Measurements from ENCODE around the gene PRPH.
"Not testable (repeated sequence)": the region's sequence is repeated elsewhere in the genome, so short reads cannot be mapped to it uniquely, and the experiment has no call there.

PRPH gene

DNA sequence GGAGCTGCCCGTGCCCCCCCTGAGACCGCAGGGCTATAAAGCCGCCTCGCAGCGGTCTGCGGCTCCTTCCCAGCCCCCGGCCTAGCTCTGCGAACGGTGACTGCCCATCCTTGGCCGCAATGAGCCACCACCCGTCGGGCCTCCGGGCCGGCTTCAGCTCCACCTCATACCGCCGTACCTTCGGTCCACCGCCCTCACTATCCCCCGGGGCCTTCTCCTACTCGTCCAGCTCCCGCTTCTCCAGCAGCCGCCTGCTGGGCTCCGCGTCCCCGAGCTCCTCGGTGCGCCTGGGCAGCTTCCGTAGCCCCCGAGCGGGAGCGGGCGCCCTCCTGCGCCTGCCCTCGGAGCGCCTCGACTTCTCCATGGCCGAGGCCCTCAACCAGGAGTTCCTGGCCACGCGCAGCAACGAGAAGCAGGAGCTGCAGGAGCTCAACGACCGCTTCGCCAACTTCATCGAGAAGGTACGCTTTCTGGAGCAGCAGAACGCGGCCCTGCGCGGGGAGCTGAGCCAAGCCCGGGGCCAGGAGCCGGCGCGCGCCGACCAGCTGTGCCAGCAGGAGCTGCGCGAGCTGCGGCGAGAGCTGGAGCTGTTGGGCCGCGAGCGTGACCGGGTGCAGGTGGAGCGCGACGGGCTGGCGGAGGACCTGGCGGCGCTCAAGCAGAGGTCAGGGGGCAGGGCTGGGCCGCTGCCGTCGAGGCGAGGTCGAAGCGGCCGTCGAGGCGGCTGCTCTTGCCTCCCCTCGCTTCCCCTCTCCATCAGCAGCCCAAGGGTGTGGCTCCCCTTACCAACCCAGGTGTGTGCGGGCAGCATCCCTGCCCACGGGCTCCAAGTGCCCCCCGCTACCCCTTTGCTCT, at the start of gene PRPH:
Gene PRPH, plus strand, starts transcription at position 66 of the 855 bp plus-strand sequence. Its CDS starts 54 bp downstream, at position 120.
- no peak for DNase-seq (ENCODE audit: low read depth in 2 of 2)

DNA sequence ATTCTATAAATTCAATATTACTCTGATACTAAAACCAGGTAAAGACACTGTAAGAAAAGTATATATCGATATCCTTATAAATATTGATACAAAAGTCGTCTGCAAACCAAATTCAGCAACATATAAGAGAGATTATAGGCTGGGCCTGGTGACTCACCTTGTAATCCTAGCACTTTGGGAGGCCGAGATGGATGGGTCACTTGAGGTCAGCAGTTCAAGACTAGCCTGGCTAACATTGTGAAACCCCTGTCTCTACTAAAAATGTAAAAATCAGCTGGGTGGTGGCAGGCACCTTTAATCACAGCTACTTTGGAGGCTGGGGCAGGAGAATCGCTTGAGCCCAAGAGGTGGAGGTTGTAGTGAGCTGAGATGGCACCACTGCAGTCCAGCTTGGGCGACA, 43.6 kb upstream of the PRPH start:
- no peak for DNase-seq (ENCODE audit: low read depth in 2 of 2)

DNA sequence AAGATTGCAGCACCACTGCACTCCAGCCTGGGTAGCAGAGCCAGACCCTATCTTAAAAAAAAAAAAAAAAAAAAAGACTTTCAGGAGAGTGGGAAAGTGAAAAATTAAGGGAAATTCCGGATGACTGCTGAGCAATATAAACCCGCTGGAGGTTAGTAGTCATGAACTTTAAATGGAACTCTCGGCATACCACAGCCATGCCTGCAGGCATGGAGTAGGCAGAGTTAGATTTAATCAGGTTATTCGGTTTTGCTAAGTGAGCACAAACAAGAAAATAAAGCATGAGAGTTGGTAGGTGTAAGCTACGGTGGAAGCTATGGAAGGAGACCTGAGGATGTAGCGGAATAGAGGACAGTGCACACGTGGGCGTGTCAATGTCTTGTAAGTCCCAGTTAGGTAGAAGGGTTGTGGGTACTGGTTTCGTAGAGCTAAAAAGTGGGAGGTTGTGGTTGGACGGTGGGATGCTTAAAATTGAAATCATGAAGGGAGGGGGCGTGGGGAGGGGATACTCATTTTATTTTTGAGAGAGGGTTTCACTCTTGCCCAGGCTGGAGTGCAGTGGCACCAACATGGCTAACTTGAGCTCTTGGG, 41.8 kb upstream of the PRPH start:
- no peak for DNase-seq (ENCODE audit: low read depth in 2 of 2)

DNA sequence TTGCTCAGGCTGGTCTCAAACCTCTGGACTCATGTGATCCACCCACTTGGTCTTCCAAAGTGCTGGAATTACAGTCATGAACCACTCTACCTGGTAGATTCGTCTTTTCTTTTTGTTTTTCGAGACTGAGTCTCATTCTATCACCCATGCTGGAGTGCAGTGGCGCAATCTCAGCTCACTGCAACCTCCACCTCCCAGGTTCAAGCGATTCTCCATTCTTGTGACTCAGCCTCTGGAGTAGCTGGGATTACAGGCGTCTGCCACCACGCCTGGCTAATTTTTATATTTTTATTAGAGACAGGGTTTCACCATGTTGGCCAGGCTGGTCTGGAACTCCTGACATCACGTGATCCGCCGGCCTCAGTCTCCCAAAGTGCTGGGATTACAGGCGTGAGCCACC, 39.5 kb upstream of the PRPH start:
- DNase-seq (ENCODE audit: low read depth in 2 of 2): not testable (repeated sequence)

DNA sequence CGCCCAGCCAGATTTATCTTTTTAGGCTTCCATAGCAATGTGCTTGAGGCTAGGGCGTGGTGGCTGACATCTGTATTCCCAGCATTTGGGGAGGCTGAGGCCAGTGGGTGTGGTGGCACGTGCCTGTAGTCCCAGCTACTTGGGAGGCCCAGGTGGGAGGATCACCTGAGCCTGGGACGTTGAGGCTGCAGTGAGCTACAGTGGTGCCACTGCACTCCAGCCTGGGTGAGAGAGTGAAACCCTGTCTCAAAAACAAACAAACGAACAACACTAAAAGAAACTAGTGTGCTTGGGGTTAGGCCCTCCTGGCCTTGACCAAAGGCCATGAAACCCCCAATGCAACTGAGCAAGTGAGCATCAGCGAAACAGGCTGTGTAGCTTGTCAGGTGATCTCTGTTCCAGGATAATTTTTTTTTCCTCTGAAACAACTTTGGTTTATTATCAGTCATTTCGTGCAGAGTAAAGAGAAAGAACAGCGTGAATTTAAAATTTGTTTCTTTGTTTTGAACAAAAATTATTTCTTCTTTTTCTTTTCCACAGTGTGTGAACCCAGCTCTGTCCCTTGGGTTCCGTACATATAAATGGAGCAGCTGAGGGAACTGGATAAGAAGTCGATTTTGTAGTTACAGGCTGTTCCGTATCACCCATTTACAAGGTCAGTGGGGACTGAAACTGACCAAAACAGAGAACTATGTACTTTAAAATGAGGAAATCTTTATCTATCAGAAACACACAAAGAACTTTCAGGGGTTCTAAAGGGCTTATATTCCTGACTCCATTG, 38.9 kb upstream of the PRPH start:
- DNase-seq (ENCODE audit: low read depth in 2 of 2): no peak

DNA sequence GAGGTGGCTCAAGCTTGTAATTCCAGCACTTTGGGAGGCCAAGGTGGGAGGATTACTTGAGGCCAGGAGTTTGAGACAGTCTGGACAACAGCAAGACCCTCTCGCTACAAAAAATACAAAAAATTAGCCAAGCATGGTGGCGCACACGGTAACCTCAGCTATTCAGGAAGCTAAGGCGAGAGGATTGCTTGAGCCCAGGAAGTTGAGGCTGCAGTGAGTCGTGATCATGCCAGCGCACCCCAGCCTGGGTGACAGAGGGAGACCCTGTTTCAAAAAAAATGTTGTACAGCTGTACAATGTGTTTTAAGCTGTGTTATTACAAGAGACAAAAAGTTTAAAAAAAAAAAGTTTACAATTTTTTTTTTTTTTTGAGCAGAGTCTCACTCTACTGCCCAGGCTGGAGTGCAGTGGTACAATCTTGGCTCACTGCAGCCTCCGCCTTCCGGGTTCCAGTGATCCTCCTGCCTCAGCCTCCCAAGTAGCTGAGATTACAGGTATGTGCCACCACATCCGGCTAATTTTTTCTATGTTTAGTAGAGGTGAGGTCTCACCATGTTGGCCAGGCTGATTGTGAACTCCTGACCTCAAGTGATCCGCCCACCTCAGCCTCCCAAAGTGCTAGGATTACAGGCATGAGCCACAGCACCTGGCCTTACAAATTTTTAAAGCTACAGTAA, 37.3 kb upstream of the PRPH start:
- not testable (repeated sequence) for DNase-seq (ENCODE audit: low read depth in 2 of 2)

DNA sequence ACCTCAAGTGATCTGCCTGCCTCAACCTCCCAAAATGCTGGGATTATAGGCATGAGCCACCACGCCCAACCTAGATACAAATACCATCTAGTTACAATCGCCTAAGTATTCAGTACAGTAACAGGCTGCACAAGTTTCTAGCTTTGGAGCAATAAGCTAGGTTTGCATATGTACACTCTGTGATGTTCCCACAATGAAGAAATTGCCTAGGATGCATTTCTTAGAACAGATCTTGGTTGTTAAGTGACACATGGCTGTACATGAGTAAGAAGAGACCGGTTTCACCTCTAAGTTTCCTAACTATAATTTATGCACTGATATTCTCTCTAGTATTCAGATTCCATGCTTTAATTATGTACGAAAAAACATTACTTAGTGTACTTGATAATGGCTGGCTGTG, 35.5 kb upstream of the PRPH start:
- DNase-seq (ENCODE audit: low read depth in 2 of 2): no peak

DNA sequence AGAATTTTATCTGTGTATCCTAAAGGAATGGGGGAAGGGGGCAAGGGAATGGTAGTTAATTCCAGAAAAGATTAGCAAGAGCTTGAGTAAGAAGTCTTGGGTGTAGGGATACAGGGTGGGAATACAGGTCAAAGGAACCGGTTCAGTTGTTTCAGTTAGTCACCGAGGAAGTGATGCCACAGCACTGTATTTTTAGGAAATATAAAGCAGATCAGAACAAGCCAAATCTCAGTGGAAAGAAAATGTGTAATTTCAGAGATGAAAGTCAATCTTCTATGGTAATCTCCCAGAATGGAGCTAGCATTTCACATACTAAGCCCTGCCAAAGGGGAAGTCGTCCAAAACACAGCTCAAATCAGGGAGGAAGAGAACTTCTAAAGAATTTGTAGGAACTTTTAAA, 34.8 kb upstream of the PRPH start:
- DNase-seq (ENCODE audit: low read depth in 2 of 2): no peak

DNA sequence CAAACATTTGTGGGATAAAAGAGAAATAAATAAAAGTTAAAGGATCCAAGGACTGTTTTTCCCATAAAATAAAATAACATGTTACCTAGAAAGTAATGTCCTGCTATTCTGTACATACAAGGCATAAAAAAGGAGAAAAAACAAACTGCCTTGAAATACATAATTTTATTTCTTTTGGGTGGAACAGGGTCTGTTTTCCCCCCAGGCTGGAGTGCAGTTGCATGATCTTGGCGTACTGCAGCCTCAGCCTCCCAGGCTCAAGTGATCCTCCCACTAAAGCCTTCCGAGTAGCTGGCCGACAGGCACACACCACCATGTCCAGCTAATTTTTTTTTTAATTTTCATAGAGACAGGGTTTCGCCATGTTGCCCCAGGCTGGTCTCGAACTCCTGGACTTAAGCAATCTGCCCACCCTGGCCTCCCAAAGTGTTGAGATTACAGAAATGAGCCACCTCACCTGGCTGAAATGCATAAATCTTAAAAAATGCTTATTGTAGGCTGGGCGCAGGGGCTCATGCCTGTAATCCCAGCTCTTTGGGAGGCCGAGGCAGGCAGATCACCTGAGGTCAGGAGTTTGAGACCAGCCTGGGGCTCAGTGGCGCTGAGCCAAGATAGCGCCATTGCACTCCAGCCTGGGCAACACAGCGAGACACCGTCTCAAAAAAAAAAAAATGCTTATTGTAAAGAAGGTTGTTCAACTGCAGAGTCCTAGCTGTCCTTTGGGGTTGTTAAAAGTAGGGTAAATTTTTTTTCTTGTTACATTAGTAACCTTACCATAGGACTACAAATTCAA, 34.2 kb upstream of the PRPH start:
- no peak for DNase-seq (ENCODE audit: low read depth in 2 of 2)

DNA sequence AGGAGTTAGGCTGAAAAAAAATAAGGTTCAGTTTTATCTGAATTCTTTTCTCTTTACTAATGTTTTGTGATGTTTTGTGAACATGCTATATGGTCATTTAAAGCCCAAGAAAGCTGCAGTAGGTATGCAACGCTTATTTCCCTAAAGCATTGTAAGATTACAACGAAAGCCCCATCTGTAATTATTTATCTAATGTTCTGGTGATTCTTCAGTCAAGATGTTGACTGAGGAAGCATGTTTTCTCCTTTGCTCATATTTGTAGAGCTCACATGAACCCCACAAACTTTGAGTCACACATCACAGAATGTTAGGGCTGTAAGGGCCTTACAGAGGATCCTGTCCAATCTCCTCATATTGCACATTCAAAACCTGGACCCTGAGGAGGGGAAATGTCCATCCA, 33.2 kb upstream of the PRPH start:
- no peak for DNase-seq (ENCODE audit: low read depth in 2 of 2)

DNA sequence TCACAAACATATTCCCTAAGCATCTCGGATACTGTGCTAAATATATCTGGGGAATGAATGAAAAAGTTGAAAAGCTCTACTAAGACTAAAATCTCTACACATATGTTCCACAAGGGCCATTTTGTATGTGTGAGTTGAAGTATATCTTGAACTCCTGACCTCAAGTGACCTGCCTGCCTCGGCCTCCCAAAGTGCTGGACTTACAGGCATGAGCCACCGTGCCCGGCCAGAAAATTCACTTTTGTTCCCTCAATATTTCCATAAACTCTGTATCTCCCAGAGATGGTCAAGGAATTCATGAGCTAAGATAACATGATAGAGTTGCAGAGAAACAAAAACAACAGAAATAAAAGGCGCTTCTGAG, 31.6 kb upstream of the PRPH start:
- no peak for DNase-seq (ENCODE audit: low read depth in 2 of 2)

DNA sequence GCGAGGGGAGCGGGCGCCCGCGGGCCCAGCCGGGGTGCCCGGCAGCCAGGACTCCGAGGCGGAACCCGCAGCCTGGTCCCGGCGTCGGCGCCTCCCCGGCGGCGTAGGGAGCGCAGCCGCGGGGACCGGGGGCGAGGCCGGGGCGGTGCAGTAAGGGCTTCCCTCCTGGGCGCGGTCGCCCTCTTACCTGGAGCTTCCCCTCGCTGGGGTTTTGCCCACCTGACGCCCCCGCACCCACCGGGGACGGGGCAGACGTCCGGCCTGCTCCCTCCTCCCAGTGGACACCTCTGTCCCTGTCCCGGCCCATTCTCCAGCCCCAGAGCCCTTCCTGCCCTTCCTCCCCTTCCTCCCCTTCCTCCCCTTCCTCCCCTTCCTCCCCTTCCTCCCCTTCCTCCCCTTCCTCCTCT, 30.5 kb upstream of the PRPH start:
- peak in 1 of 2 donors; percentile 14 for DNase-seq (ENCODE audit: low read depth in 2 of 2)

DNA sequence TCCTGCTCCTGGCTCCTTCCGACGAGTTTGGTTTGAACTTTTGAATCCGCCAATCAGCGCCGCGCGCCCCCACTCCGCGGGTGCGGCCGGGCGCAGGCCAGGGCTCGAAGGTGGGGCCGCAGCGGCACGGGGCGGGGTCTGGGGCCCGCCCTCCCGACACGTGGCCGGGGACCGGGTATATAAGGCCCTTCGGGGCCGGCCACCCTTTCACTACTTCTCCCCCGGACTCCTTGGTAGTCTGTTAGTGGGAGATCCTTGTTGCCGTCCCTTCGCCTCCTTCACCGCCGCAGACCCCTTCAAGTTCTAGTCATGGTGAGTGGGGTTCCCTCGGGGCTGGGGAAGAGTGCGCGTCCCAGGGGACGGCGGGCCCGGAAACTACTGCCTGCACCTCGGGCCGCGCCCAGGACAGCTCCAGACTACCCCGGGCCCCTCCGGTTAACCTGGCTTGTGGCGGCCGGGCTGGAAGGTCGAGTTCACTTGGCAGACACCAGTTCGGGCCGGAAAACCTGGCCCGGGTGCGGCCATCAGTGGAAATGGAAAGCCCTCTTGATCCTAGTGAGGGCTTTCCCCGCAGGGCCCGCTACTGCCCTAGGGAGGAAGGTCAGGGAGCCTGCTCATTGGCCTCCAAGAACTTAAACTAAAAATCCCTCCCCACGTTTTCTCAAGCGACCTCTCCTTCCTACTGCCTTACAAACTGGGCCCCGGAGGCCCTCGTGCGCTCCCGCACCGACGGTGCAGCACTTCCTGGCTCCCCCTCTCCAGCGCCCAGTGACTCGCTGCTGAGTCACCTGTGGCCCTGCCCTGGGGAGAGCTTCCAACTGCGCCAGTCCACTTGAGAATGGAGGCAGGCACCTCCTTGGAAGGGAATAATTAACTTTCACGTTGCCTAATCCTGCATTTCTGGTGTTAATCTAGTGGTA, 29.8 kb upstream of the PRPH start, which contains the start of gene TUBA1C:
Gene TUBA1C, plus strand, starts transcription at position 210 of the 920 bp plus-strand sequence. Its CDS starts 100 bp downstream, at position 310.
- peak; percentile 86 to 89 for DNase-seq (ENCODE audit: low read depth in 2 of 2)

DNA sequence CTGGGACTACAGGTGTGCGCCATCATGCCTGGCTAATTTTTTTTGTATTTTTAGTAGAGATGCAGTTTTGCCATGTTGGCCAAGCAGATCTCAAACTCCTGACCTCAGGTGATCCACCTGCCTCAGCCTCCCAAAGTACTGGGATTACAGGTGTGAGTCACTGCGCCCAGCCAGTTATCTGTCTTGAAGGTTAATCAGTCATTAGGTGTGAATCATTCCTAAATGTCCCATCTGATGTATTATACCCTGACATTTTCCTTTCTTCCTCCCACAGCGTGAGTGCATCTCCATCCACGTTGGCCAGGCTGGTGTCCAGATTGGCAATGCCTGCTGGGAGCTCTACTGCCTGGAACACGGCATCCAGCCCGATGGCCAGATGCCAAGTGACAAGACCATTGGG, 25.8 kb upstream of the PRPH start:
- DNase-seq (ENCODE audit: low read depth in 2 of 2): not testable (repeated sequence)

DNA sequence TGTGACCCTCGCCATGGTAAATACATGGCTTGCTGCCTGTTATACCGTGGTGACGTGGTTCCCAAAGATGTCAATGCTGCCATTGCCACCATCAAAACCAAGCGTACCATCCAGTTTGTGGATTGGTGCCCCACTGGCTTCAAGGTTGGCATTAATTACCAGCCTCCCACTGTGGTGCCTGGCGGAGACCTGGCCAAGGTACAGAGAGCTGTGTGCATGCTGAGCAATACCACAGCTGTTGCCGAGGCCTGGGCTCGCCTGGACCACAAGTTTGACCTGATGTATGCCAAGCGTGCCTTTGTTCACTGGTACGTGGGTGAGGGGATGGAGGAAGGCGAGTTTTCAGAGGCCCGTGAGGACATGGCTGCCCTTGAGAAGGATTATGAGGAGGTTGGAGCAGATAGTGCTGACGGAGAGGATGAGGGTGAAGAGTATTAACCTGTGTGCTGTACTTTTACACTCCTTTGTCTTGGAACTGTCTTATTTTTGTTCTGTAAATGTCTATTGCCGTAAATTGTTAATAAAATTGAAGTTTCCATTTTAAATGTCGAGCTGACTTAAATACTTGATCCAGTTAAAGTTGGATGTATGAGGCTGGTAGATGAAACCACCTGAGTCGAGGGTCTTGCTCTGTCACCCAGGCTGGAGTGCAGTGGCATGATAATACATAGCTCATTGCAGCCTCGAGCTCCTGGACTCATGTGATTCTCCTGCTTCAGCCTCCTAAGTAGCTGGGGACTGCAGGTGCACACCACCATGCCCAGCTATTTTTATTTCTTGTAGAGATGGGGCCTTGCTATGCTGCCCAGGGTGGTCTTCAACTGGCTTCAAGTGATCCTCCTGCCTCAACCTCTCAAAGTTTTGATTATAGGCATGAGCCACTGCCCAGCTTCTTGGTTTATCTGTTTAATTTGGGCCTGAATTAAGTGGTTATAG, 21.9 kb upstream of the PRPH start:
- DNase-seq (ENCODE audit: low read depth in 2 of 2): no peak

DNA sequence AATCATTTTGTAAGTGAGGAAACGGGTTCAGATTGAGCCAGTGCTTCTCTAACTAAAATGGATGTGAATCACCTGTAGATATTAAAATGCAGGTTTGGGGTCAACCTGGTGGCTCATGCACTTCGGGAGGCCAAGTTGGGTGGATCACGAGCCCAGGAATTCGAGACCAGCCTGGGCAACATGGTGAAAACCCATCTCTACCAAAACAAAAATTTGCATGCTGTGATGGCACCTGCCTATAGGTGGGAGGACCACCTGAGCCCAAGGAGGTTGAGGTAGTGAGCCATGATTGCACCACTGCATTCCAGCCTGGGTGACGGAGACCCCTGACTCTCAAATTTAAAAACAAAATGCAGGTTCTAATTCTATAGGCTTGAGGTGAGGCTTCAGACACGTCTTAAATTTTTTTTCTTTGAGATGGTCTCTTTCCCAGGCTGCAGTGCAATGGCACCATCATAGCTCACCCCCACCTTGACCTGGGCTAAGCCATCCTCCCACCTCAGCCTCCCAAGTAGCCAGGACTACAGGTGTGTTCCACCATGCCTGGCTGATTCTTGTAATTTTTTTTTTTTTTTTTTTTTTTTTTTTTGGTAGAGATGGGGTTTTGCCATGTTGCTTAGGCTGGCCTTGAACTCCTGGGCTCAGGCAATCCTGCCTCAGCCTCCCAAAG, 21.1 kb upstream of the PRPH start:
- no peak for DNase-seq (ENCODE audit: low read depth in 2 of 2)

DNA sequence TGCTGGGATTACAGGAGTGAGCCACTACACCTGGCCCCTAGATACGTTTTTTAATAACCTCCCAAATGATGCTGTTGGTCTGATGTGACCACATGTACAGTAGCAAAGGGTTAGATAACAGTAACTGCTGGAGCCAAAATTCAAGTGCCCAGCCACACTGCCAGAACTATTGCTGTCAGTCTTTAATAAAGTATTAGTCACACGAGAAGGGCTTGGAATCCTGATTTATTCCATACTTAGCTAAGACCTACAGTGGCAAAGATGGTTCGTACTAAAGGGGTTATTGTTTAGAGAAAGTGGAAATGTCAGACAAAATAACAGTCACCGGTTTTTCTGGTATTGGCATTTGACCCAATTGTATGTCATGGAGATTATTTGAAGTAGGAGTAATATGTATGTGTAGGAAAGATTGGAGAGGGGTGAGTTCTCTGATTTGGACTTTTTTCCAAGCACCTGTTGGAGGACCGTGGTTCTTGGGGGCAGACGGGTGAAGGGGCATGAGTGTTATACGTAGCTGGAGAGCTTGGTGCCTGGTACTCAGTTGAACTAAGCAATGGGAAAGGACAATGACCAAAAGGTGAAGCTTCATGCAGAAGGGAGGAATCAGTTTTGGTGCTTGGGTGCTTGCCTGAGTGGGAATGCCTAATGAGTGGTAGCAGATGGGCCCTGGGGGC, 20.4 kb upstream of the PRPH start:
- DNase-seq (ENCODE audit: low read depth in 2 of 2): no peak

Data from stimulated activated CD4-positive, alpha-beta T cell treated with anti-CD3 and anti-CD28 coated beads, Interleukin-15, amount 100 ng/mL, for 48 hours (primary cell).